HG03575 (cell line): Measurements from ENCODE around the gene MEG3.

ENCODE experiments used
- ATAC-seq: cut with Tn5 transposase; IDR thresholded peaks from one replicate; pipeline ENCODE4 v1.9.1; 2021; ENCODE audit not compliant: unreplicated experiment, insufficient number of reproducible peaks, low FRiP score; ENCODE audit errors: extremely low read depth

Gene MEG3

DNA sequence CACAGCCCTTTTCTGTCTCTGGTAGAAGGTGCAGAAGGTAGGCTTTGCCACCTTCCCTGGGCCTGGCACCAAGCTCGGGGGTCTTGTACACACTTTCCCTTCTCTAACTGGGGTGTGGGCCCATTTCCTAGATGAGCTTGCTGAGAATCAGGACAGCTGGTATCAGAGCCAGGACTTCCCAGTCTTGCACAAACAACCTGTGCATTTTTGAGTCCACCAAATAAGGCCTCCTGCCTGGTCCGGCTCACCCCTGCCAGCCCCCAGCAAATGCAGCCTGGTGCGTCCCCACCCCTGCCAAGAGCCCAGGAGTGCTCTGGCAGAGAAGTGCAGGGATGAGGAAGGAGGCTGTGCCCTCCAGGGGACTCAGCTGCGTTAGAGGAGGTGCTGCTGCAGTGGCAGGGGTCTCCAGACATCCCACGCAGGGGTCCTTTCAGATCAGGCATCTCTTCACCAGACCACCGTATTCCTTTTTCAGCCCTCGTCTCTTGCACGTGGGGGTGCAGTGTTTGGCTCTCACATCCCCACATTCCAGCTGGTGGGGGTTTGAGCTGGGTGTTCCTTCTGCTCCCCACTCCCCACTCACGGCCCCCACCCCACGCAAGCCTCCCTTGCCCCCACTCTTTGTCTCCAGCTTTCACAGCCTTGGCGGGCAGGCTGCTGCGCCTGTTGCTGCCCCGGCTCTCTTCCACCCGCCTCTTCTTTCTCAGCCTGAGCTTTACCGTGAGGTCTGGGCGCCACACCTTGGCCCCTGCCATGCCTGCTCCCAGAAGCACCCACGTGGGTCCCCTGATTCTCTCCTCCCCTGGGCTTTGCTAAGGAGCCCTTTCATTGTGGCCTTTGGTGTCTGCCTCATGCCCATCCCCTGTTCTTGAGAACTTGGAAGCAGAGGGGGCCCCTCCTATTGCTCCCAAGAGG lies 32.3 kb downstream of the MEG3 start:
- no peak for ATAC-seq

DNA sequence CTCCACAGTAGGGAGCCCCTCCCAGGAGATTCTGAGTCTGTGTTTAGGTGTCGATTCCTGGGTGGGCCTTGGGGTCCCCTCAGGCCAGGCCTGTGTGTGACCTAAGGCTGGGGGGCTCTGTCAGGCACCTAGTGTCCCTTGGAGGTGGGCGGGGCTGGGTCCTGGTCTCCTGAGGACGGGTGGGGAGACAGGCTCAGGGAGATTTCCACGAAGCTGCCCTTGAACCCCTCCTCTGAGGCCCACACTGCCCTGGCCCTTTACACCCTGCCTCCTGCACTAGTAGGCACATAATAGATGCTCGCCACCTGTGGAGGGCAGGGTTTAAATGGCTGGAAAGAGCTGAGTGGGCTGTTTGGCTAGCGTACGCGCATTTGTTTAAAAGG lies 32.9 kb downstream of the MEG3 start:
- no peak for ATAC-seq

DNA sequence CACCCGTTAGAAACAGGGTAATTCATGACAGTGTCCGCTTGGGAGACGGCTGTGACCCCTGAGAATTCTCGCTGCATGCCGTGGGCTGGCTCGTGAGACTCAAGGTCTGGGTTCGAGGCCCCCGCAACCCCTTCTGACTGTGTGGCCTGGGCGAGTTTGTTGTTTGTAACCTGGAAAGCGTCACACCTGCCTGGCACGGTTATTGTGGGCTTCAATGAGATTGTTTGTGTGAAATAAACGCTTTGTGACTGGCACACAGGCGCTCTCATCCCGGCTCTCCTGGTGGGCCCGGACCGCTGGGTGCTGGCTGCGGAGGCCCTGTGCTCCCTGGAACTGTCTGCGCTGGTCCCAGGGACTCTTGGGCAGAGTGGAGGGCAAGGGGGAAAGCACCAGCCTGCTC lies 33.9 kb downstream of the MEG3 start:
- ATAC-seq: no peak

DNA sequence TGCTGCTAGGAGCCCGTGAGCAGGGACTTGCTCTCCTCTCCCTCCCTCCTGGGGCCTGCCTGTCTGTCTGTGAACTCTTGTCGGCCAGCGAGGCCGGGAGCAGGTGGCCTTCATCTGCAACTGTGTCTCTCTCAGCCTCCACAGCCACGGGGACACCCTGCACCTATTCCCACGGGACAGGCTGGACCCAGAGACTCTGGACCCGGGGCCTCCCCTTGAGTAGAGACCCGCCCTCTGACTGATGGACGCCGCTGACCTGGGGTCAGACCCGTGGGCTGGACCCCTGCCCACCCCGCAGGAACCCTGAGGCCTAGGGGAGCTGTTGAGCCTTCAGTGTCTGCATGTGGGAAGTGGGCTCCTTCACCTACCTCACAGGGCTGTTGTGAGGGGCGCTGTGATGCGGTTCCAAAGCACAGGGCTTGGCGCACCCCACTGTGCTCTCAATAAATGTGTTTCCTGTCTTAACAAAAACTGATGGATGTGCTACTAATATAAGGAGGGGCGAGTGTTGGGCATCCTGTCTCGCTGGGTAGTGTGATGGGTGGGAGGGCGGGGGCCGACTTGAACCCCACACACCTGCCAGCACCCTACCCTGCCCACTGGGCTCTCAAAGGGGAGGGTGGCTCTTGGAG lies 34.8 kb downstream of the MEG3 start:
- no peak for ATAC-seq

DNA sequence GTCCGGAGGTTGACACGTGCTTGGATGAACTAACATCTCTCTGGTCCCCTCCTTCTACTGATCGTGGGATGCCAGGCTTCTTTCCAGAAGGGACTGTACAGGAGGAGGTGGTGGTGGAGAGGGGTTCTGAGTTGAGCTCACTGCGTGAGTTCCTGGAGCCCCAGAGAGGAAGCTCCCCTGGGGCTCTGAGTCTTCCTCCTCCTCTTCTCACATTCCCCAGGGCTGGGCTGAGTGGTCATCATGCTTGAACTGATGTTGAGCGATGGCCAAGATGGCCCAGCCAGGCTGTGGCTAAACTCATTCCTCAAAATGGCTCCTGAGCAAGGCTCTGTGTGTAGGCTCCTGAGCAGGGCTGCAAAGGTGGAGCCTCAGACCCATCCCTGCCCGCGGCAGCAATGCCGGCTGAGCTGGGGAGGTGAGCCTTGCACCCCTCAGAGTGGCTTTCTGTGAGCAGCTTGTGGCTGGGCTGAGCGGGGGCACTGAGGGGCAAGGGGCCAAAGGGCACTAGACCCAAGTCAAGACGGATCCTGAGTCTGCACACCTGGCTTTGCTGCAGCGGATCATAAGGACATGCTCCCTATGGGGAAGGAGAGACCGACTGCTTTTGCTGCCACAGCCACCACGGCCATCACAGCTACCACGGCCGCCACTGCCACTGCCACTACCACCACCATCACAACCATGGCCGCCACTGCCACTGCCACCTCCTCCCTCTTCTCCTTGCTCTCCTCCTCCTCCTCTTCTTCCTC lies 35.4 kb downstream of the MEG3 start:
- ATAC-seq: no peak

DNA sequence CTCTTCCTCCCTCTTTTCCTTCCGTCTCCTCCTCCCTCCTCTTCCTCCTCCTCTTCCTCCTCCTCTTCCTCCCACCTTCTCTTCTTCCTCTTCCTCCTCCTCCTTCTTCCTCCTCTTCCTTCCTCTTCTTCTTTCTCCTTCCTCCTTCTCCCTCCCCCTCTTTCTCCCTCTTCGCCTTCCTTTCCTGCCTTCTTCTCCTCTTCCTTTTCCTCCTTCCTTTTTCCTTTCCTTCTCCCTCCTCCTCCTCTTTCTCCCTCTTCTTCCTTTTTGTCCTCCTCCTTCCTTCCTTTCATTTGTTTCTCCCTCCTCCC lies 36.0 kb downstream of the MEG3 start:
- ATAC-seq: no peak

DNA sequence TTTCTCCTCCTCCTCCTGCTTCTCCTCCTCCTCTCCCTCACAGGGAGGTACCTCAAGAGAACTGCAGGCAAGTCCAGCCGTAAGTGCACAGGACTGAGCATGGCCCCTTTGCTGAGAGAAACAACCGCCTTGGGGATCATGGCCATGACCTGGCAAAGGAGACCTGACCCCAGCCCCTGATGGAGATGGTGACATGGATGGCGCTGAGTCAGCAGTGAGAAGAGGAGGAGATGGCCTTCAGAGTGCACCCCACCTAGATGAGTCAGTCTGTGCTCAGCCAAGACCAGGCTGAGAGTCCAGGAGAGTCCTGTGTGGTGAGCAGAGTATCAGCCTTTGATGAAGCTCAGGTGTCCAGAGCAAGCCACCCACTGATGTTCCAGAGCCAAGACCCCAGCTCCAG lies 36.4 kb downstream of the MEG3 start:
- no peak for ATAC-seq

DNA sequence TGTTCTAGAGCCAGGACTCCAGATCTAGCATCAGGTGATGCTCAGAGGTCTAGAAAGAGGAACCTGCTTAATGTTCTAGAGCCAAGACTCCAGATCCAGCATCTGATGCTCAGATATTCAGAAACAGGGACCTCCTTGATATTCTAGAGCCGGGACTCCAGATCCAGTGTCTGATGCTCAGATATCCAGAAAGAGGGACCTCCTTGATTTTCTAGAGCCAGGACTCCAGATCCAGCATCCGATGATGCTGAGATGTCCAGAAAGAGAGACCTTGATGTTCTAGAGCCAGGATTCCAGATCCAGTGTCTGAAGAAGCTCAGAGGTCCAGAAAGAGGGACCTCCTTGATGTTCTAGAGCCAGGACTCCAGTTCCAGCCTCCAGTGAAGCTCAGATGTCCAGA lies 36.9 kb downstream of the MEG3 start:
- ATAC-seq: no peak

DNA sequence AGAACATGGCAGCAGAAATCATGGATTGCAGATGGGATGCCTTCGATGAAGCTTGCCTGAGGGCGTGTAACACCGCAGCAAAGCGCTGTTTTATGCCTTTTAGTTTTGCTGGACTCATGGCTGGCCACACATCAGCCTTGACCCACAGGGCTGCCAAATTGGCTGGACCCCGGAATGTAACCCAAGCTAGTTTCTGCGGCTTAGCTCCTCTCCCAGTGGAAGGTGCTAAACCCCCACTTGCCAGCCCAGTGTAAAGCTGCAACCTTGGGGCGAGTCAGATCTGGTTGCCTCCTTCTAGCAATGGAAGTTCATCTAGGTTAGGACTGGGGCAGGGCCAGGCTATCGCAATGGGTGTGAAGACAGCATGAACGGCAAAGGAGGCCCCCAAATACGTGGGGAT lies 38.3 kb downstream of the MEG3 start:
- no peak for ATAC-seq

DNA sequence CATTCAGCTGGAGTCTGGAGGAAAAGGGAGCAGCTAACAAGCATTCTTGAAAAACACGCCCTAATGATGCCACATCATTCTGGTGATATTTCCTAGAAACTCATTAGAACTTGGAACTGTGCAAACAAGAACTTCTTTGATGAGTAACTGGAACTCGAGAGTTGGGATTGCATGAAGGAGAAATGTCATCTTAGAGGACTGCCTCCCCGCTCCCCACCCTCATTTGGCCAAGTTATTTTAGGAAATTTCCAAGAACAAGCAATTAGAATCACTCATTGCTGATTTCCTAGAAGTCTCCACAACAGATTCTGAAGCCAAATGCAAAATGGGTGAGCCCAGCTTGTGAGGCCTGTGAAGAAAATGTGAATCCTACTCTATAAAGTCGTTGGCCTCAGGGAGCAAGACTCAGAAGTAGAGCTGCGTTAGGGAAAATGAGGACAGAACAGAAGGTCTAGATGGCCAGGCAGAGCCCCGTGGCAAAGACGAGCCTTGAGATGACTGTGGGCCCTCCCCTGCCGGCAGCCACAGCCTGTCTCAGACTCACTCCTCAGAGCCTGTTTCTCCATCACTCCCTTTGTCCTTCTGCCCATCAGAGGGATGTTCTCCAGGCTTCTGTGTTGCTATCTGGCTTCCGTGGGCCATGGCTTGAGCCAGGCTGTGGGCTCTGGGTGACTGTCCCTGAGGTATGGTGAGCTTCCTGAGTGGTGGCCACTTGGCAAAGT lies 39.2 kb downstream of the MEG3 start:
- no peak for ATAC-seq

DNA sequence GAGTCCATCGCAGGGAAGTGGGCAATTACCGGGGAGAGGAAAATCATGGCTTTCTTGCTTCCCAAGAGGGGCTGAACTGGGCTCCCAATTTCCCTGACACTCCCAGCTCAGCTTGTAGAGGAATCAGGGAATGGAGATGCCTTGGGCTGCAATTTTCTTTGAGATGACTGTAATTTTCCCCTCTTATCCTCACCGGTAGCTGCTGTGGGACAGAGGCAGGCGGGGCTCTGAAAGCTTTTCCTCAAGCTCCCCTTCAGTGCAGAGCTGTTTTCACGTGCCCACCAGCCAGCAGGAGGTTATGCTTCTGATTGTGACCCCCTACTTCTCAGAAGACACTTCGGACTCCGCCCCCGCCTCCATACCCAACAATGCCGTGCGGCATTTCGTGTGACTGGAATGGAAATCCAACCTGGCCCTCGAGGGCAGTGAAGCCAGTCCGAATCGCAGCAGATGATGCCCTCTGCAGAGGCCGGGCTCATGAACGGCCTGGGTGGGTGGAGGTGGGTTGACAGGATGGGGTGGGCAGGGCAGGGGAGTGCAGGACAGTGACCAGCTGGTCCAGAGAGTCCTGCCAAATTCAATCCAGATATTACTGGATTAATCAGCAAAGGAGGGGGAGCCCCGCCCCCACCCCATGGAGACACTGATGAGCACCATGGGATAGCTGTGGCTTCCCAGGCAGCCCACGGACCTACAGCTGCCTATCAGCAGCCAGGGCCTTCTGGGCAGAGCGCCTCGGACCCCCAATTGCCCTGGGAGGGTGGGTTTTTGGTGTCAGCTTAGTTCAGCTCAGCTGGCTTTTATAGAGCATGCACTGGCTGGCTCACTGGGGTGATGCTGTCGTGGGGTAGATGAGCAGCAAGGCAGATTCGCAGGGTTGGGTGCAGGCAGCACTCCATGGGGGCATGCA lies 40.0 kb downstream of the MEG3 start:
- no peak for ATAC-seq

DNA sequence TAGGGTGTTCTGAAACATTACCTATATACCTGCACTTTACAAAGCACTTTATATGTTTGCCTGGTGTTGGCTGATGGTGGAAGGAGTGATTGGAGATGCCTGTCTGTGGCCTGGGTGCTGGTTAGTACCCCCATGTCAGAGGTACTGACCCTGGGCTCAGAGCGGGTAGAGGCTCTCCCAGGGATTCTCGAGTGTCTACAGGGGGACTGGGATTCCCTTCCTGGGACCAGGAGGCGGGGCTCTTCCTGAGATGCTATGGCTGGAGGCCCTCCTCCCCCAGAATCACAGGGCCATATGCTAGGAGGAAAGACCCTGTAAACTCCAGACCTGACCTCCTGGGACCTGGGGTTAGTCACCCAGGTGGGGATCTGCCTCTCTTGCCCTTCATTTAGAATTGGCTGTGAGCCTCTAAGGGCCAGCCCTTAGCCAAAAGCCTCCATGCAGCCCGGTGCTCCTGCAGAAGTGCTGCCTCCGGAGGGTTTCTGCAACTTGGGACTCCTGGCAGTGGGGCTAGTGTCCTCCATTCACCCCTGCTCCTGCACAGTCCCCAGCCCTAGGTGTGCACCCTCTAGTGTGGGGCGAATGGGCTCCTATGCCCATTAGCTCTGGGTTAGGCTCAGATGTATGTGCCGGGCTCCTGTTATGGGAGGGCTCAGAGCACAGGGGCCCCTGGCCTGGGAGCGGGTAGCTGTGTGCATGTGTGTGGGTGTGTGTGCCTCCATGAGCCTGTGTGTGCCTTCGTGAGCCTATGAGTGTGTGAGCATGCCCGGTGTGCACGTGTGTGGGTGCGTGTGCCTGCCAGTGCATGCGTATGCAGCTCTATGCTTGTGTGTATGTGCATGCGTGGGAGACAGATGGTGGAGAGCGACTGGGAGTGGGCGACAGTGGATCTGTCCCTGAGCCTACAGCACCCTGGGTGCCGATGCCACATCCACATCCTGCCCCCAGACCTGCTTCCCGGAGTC lies 41.0 kb downstream of the MEG3 start:
- ATAC-seq: no peak

DNA sequence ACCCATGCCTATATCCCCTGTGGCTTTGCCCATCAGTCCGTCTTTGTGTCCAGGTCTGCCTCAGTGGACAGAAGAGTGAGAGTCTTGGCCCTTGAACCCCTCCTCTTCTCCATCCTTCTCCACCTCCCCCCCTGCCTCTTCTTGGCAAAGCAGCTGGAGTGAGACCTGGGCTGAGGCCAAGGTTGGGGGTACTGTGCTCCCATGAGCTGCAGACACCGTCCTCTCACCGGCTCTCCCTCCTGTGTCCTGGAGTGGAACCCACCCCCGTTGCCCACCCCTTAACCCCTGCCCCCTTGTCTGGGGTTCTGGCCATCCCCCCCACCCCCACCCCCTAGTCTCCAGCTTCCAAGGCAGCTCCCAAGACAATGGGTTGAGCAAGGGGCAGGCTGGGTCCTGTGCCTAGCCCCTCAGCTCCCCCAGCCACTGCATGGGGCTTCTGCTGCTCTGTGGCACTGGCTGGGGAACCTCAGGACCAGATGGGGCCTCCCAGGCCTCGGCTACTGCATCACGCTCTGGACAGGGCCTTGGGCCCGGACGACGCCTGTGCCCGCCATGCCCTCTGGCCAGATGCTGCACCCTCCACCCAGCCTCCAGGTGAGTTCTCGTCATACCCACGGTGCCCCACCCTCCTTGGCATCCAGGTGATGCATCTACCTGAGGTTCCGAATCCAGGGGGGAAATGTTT lies 41.9 kb downstream of the MEG3 start:
- ATAC-seq: no peak

DNA sequence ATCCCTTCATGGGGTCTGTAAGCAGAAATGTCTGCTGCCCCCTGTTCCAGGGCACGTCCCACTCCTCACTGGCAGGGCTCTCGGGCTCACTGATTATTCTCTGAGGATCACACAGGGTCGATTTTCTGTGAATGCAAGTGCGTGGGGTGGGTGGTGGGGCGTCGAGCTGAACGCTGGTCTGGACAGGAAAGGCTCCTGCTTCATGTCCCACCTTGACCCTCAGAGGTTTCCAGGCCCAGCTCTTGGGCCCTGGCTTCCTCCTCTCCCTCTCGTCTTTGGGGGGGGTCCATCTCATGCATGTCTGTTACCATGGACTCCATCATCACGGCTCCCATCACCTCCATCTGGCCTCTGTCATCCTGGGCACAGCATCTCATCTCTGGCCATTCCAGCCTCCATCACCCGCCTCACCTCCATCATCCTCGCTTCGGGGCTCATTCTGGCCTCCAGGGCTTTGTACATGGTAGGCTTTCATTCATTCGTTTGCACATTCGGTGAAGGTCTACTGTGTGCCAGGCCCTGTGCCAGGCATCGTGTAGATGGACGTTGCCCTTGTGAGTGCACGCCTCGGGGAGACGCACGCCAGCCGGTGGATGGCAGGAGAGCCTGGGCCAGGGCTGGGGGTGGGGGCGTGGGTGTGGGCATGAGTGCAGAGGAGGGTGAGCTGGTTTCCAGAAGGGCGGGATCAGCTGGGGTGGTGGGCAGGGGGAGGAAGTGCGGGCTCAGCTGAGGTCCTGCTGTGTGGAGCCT lies 42.9 kb downstream of the MEG3 start:
- no peak for ATAC-seq

DNA sequence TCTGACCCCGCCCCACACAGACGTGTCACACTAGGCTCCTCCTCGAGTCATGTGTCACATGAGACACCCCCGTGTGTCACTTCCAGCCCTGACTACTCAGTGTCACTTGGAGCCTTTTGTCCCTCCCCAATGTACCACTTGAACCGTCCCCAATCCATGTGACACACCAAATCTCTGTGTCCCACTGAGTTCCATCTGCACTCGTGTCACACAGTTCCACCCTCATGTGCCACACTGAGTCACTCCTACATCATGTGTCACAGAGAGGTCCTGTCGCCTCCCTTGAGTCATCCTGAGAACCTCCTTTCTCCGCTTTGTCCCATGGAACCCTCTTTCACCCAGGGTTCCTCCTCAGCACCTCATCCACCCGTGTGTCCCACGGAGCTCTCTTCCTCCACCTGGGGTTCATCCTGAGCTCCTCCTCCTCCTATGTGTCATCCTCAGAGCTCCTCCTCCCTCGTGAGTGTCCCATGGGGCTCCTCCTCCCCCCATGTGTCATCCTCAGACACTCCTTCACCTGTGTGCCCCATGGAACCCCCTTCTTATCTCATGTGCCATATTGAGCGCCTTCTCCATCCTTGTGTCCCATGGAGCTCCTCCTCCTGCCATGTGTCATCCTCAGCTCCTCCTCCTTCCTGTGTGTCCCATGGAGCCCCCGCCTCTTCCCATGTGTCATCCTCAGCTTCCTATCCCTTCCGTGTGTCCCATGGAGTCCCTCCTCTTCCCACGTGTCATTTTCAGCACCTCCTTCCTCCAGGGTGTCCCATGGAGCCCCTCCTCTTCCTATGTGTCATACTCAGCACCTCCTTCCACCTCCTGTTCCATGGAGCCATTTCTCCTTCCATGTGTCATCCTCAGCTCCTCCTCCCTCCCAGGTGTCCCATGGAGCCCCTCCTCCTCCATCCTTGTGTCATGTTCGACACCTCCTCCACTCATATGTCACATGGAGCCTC lies 45.6 kb downstream of the MEG3 start:
- ATAC-seq: no peak
